Tibial artery (tissue), 4 donors: ENCODE results near the gene MMS19.
"Not testable (repeated sequence)": the region's sequence is repeated elsewhere in the genome, so short reads cannot be mapped to it uniquely, and the experiment has no call there.

Experiments
- DNase-seq, 2 donors: peaks; one replicate each; pipeline ENCODE4 v3.0.0-alpha.2; 2019
- H3K27ac ChIP-seq, 2 donors: fragments of 200-600 bp; sonication (generic) in 1 of 2; 1 replicate in 1 of 2; 2 replicates in 1 of 2; pipeline ENCODE4 v1.5.1; 2018 to 2019; ENCODE audit warnings: mild to moderate bottlenecking in 1 of 2
- H3K27me3 ChIP-seq, 2 donors: fragments of 200-600 bp; sonication (generic) in 1 of 2; one replicate each; pipeline versions ENCODE4 v1.5.1 to v1.6.0; 2016 to 2019
- H3K36me3 ChIP-seq, 3 donors: fragments of 200-600 bp; sonication (generic) in 2 of 3; one replicate each; pipeline ENCODE4 v1.5.1; 2016 to 2019; ENCODE audit warnings: mild to moderate bottlenecking in 2 of 3
- H3K4me1 ChIP-seq, 4 donors: fragments of 200-600 bp; sonication (generic) in 2 of 4; 1 replicate in 3 of 4; 2 replicates in 1 of 4; pipeline ENCODE4 v1.5.1; 2016 to 2019
- H3K4me3 ChIP-seq, 2 donors: fragments of 200-600 bp; sonication (generic) in 1 of 2; 1 replicate in 1 of 2; 2 replicates in 1 of 2; pipeline ENCODE4 v1.5.1; 2018 to 2019; ENCODE audit warnings: mild to moderate bottlenecking in 2 of 2
- H3K9me3 ChIP-seq, 3 donors: fragments of 200-600 bp; sonication (generic) in 1 of 3; one replicate each; pipeline ENCODE4 v1.5.1; 2016 to 2019
- CTCF ChIP-seq, 2 experiments: fragments of 200-600 bp in 1 of 2; fragments of 450-650 bp in 1 of 2; IDR thresholded peaks; one replicate each; pipeline ENCODE4 v1.5.1; 2017 to 2019; ENCODE audit warnings: antibody characterized with exemption in 2 of 2, mild to moderate bottlenecking in 1 of 2, moderate library complexity in 1 of 2
- intact Hi-C: fragments of 100-400 bp; cut with DNase I; formaldehyde crosslinking; loops from one replicate; pipeline ENCODE4 v1.15.0; 2023; ENCODE audit warnings: low total_unique reads

The MMS19 gene

GRCh38 chr10:97427571-97428179 lies 70.5 kb downstream of the MMS19 start:
- H3K9me3 ChIP-seq: no peaks in the 10 kb centered on the region
- TF ChIP-seq CTCF (IDR thresholded peaks at IDR 0.05): no peak
- peak overlapping the region in 1 of 2 donors; percentile 82 for H3K27ac ChIP-seq
- H3K36me3 ChIP-seq: peaks cover 18 to 35% (median 26%) of the 10 kb centered on the region in 3 donors
- no peaks in the 10 kb centered on the region for H3K27me3 ChIP-seq
- intact Hi-C loops: no loop called here
- H3K4me1 ChIP-seq: peaks cover 0 to 31% (median 26%) of the 10 kb centered on the region in 4 donors
- peak overlapping the region; percentile 72 to 99 for H3K4me3 ChIP-seq
- no peak for DNase-seq

- Histone ChIP-seq H3K9me3 (no peaks in the 10 kb centered on the region), H3K36me3 (peaks cover 15 to 32% (median 22%) of the 10 kb centered on the region in 3 donors), H3K27me3 (no peaks in the 10 kb centered on the region), H3K27ac (peak overlapping the region; percentile 79 to 82), H3K4me3 (peak overlapping the region; percentile 72 to 99), H3K4me1 (peaks cover 0 to 31% (median 26%) of the 10 kb centered on the region in 4 donors)
- no peak for TF ChIP-seq CTCF (IDR thresholded peaks at IDR 0.05)
- intact Hi-C loops: no loop called here
- DNase-seq: no peak
These were observed 71.2 kb downstream of the MMS19 start for GRCh38 chr10:97426776-97427570.

GRCh38 chr10:97425964-97426775 lies 72.1 kb downstream of the MMS19 start, which contains the start of gene PGAM1:
PGAM1 (plus strand) TSS chr10:97426191; CDS start chr10:97426308, 117 bp downstream.
- TF ChIP-seq CTCF (IDR thresholded peaks at IDR 0.05): peak; percentile 49 to 59
- peak; percentile 92 to 99 for DNase-seq
- Histone ChIP-seq H3K36me3 (peaks cover 7 to 24% (median 14%) of the 10 kb centered on the region in 3 donors), H3K27me3 (no peaks in the 10 kb centered on the region), H3K4me1 (peaks cover 0 to 31% (median 26%) of the 10 kb centered on the region in 4 donors), H3K9me3 (no peaks in the 10 kb centered on the region), H3K27ac (peak within 1 kb of the TSS; percentile 79 to 82), H3K4me3 (peak within 1 kb of the TSS; percentile 72 to 99)
- intact Hi-C loops: no loop called here

GRCh38 chr10:97423757-97424098 lies 74.5 kb downstream of the MMS19 start:
- H3K36me3 ChIP-seq, intact Hi-C loops, DNase-seq, H3K27me3 ChIP-seq, H3K27ac ChIP-seq, H3K9me3 ChIP-seq, H3K4me3 ChIP-seq: not testable (repeated sequence)
- peaks cover 0 to 30% (median 25%) of the 10 kb centered on the region in 4 donors for H3K4me1 ChIP-seq

GRCh38 chr10:97416565-97416964 lies 81.7 kb downstream of the MMS19 start:
- intact Hi-C loops: no loop called here
- H3K4me1 ChIP-seq: no peaks in the 10 kb centered on the region
- H3K9me3 ChIP-seq: no peaks in the 10 kb centered on the region
- no peaks in the 10 kb centered on the region for H3K27me3 ChIP-seq
- DNase-seq: no peak
- no peak overlapping the region for H3K27ac ChIP-seq
- H3K36me3 ChIP-seq: no peaks in the 10 kb centered on the region
- no peak for TF ChIP-seq CTCF (IDR thresholded peaks at IDR 0.05)
- H3K4me3 ChIP-seq: no peak overlapping the region
